HL-60/S4 treated with phorbol 12-myristate 13-acetate at 8.2 ng/mL for 4 days and 3 days (cell line): ENCODE results near the gene FSD1L.

Source experiments
- in situ Hi-C: fragments of 300-500 bp; cut with MboI; formaldehyde crosslinking; loops from 2 replicates; pipeline ENCODE4 v1.15.0; 2022; ENCODE audit warnings: low sequenced_read_pairs

Gene FSD1L

DNA sequence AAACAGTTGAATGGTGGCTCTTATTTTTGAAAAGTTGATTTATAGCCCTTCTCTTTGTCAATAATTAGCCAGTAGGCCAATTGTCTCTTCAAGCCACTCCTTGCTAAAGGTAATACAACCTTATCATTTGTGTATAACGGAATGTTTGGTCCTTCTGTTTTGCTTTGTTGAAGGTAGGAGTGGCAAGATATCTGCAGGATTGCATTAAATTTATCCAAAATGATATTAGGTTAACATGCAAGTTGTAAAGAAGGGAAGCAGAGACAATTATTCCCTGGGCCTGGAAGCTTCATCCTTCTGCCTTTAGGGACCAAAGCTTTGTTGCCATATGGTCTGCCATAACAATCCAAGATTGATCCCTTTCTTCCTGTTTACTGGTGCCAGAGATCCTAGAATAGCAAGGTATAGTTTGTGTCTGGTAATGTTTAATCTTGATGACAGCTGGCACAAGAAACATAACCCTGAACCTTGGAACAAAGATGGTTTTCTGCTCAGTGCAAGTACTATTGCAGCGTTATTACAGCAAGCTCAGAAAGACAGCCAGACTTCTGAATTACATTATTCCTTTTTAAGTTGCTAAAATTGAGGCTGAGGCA is 15.5 kb upstream of the FSD1L start:
- in situ Hi-C loops = no loop called here

DNA sequence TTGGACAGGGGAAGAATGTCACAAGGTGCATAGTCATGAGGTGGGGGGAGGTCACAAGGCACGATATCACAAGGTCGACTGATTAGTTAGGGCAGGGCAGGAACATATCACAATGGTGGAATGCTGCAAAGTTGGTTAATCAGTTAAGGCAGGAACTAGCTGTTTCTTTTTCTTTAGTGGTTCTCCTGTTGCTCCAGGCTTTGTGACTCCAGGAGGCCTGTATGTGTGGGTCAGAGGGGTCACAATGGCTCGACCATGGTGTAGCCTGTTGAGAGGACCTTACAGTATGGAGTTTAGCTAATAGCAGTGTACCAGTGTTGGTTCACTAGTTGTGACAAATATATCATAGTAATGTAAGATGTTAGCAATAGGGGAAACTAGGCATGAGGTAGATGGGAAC is 12.4 kb upstream of the FSD1L start:
- in situ Hi-C loops = no loop called here

DNA sequence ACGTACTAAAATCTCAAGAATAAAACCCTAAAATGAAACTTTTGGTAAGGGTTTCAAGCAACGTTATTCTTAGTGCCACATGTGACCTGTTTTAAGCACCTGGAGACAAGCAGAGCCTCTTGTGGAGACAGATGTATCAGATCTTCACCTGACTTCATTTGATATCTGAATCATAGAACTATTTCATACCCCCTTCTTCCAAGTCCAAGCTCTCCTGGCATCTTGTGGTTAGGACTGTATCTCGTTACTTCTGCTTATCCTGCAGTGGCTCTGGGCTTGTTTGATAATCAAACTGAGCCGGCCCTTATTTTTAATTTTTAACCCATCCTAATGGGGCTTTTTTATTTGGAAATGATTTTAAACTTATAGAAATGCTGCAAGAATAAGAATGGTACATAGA is 11.1 kb upstream of the FSD1L start:
- in situ Hi-C loops = no loop called here

DNA sequence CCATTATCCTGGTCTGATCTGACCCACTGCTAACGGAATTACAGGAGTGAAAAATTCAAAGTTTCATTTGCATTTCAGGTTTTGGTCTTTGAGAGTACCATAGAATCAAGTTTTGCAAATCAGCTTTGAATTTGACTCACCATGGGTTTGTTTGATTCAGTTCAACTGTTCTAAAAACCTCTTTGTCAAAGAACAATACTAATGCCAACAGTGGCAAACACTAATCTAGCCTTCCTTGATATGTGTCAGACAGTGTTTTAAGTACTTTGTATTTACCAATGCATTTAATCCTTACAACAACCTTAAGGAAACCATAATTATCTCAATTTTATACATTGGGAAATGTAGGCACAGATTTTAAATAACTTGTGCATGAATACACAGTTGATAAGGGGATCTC is 10.1 kb upstream of the FSD1L start:
- in situ Hi-C loops = no loop called here

DNA sequence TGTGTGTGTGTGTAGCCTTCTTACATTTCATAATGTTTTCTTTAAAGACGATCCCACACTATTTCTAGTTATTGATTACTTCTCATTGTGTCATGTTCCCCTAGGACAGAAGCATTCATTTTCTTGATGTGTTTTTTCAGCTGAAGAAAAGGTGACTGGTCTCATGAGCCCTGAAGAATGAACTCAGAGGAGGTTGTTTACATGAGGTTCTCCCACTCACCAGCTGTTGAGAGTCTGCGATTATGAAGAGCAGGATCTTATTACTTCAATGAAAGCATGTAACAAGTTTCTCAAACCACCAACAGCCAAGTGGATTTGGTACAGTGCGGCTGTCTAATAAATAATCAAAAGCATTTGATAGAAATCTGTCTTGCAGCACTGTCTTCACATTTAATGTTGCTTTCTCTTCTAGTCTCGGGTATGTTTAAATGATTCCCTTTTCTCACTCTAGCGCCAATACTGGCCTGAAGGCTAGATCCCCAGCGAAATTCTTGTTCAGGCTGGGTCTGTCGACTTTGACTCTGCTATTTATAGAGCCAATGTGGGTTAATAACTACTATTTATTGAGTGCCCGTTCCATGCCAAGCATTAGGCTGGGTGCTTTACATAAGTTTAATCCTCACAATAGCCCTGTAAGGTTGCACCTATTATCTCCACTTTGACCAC is 9.6 kb upstream of the FSD1L start:
- in situ Hi-C loops = no loop called here

DNA sequence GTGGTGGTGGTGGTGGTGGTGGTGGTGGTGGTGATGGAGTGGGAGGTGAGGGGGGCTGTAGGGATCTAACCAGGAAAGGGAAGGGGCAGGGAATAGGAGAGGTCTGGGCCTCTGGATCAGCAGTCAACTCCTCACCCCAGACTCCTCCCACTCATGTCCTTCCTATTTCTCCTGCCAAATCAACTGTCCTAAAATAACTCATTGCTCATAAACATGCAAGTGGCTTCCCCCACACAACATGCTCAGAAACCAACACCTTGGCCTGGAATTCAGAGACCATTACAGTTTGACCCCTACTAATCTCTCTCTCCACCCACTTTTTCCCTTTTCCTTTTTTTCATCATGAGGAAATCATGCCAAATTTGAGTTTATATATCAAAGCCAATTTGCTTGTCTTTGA is 8.4 kb upstream of the FSD1L start:
- in situ Hi-C loops = no loop called here

DNA sequence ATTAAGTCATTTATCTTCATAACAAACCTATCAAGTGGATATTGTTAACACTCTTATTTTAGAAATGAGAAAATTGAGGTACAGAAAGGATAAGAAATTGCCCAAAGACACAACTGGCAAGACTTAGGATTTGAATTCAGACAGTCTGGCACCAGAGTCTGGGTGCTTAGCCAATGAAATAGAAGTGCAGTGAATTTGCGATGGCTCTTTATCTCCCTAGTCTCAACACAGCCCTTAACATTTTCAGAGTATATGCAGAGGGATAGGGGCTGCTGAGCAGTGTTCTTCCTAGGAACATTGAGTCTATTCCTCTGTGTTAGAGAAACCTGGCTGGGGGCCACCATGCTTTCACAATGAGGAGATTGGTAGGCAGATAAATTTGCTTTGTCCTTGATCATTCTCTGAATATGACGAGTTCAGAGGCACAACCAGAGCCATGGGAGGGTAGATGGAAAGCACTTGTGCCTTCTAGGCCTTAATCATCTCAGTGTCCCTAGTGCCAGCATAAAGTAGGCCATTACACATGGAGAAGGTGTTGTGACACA is 6.1 kb upstream of the FSD1L start:
- in situ Hi-C loops = no loop called here

DNA sequence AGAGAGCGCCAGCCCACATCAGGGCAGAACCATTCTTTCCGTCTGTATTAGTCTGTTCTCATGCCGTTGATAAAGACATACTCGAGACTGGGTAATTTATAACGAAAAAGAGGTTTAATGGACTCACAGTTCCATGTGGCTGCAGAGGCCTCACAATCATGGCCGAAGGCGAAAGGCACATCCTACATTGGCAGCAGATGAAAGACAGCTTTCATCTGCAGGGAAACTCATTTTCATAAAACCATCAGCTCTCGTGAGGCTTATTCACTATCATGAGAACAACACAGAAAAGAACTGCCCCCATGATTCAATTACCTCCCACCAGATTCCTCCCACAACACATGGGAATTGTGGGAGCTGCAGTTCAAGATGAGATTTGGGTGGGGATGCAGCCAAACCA is 4.7 kb upstream of the FSD1L start:
- in situ Hi-C loops = no loop called here

DNA sequence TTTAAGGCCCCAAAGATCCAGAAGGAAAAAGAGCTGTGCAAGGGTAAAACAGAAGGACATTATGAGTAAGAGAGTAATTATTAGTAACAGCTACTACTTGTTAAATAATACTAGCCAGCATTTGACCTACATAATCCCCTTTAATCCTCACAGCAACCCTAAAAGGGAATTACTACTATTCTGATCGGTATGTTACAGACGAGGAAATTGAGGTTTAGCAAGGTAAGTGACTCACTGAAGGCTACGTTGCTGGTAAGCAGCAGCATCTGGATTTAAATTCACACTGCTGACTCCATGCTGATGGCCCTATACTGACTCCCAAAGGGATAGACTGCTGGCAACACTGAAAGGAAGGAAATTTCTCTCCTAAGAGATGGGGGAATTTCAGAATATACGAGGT is 3.7 kb upstream of the FSD1L start:
- in situ Hi-C loops = no loop called here

DNA sequence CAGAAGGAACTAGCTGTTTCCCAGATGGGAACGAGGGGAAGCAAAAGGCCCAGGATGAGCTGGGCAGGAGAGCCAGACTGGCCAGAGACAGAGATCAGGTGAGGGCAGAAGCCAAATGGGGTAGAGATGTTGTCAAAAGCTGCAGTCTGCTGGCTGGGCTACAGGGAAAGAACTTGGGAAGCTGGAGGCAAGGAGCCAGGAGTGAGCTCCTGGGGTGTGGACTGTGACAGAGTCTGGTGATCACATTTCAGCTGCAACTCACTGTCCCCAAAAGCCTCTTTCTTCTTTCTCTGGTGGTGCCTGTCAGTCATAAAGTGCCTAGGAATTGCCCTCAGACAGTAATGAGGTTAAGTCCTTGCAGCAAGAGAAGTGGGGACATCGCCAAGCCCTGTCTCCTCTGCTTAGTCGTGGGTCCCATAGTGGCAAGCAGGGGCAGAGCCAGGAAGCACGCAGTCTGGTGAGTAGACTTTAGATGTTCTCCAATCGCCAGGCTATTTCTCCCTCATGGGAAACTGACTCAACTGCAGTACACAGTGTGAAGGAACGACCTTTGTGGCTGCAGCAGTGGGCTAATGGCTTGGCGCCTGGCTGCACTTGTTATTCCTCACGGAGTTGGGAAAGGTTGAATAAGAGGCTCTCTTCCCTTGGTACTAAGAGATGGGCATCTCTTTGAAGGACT is 2.5 kb upstream of the FSD1L start:
- in situ Hi-C loops = no loop called here

DNA sequence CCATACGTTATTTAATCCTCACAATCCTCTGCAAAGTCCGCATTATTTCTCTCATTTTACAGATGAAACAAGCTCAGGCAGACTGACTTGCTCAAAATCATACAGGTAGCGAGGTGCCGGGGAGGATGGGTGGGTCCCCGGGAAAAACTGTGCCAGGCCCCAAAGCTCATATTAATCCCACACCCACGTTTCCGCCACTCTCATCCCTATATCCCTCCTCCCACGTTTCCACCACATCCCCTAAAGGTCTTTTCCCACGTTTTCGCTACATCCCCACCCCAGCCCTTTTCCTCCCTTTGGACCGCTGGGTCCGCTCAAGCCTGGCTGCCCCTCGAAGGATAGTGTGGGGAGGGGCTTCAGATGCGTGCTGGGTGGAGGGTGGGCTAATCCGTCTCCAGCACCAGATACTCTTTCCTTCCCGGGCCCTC is 434 bp upstream of the FSD1L start:
- in situ Hi-C loops = no loop called here

DNA sequence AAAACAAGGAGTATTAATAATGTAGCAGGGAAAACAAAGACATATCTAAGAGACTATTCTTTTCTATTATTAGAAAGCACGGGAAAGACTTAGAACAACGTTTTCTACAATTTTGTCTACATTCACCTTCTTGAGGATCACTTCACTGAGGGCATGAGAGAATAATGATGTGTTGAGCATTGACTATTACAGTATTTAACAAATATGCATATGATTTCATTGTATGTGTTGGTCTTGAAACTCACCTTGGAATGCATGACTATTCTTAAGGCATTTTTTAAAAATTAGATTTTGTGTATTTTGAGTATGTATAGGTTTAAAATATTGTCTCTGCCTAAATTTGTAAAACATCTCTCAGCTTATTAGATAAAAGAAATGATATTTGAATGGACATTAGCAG is 1.2 kb downstream of the FSD1L start:
- in situ Hi-C loops = no loop called here

DNA sequence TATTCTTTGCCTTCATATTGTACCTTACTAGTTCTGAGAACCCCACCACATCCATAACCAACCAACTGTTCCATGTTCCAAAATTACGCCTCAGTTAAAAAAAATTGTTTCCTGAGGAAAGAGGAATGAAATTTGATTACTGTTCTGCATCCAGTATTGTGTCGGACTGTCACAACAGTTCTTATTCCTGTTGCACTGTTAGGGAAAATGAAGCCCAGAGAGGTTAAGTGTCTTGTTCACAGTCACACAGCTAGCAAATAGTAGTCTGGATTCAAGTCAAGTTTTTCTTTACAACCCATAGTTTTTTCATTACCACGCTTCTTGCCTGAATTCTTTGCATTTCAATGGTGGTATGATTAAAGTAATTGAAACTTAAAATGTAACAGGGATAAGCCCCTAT is 4.4 kb downstream of the FSD1L start:
- in situ Hi-C loops = no loop called here

DNA sequence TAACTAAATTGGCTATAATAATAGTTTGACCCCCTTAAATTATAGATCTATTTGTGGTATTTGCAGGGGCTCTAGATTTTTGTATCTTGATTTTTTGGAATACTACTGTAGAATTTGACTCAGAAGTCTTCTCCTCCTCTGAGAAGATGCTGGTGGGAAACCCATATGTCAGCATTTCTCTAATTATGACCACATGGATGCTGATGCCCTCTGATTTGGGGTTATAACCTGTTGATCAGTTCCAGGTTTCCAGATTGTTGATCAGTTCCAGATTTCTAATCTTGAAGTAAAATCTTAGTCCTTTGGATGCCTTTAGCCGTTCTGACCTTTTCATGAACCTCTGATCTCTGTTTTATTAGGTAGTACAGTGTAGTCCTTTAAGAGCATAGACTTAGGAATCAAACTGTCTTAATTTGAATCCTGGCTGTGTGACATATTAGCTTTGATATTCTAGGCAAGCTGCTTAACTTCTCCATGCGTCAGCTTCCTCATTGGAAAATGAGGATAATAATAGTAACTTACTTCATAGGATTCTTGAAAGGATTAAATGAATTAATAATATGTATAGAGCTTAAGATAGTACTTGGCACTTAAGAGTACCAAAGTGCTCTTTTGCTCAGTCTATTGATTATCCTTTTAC is 8.1 kb downstream of the FSD1L start:
- in situ Hi-C loops = no loop called here

DNA sequence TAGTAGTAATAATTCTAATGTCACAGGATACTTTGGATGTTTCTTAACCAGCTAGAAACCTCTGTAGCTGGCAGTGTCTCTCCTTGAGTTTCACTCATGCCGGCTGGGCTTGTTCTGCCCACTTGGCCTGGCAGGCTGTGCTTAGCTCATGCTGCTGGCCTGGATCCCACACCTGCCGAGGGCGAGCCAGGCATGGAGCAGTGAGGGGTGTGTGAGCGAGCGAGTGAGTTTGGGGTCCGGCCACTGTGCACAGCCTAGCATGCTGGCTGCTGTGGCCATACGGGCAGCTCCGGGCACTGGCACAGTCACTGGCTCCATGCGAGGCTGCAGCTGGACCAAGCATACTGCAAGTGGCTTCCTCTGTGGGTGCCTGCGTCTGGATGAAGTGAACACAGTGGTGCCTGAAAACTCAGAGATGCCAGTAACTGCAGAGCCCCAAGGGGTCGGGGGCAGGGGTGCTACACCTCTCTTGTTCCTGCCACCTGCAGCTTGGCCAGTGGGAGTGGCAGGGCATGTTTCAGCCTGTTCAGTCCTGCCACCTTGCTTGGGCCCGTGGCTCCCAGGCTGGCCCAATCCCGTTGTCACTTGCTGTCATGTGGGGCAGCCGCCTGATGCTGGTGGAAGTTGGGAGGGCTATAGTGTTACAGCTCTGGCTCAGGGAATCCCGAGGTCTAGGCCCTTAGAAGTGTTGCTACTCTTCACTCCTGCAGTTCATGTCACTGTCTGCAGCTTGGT is 9.9 kb downstream of the FSD1L start:
- in situ Hi-C loops = no loop called here

DNA sequence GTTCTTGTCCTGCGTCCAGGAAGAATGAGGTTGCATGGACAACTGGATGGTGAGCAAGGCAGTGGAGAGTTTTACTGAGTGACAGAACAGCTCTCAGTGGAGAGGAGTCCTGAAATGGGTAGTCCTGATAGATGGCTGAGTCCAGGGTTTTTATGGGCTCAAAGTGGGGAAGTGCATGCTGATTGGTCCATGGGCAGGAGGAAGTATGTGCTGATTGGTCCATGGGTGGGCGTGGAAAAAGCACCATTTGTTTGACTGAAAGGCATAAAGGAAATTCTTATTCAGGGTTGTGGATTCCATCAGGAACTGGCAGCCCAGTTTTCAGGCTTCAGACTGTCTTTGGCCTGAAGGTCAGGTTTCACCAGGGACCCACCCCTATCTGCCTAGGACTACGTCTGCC is 10.6 kb downstream of the FSD1L start:
- in situ Hi-C loops = no loop called here

DNA sequence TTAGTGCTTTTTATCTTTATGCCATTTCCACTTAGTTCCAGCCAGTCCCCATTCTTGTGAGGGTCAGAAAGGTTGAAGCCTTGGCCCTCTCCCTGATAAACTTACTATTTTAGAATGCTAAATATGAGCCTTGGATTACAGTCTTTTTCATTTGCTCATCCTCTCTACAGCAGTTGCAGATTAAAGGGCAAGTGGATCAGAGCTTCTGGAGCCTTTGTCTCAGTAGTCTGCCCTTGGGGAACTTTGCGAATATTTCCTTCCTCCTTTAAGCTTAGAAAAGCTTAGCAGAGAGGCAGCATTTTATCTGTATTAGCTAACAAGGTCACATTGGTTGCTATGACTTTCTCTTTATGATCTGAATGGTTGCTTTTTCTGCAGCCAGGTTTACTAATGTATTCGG is 11.5 kb downstream of the FSD1L start:
- in situ Hi-C loops = no loop called here

DNA sequence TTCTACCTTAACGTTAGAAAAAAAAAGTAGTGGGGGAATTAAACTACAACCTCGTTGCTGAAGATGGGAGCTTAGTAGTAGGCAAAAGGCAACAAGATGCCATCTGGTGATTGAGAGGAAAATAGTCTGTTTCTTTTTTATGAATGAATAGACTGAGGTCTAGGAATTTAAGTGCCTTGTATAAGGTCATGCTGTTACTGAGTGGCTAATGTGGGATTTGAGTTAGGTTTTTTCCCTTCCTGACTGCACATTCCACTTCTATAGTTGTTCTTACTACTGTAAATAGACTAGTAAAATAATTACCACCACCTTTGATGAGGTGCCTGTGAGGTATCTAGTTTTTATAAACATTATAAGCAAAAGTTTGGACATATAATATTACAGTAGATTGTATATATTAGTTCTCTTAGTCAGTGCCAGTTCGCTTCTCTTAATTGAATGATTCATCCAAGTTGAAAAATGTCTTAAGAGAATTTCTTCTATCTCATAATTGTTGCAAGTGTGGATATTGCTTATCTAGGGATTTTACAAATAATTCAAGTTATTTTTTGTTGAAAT is 19.1 kb downstream of the FSD1L start:
- in situ Hi-C loops = no loop called here

DNA sequence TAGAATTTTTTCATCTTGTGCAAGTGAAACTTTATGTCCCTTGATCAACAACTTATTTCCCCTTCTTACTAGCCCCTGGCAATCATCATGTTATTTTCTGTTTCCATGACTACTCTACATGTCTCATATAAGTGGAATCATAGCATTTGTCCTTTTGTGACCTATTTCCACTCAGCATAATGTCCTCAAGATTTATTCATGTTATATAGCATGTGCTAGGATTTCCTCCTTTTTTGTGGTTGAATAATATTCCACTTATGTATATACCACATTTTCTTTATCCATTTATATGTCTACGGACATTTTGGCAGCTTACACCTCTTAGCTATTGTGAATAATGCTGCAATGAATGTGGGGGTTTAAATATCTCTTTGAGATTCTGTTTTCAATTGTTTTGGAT is 21.0 kb downstream of the FSD1L start:
- in situ Hi-C loops = no loop called here

DNA sequence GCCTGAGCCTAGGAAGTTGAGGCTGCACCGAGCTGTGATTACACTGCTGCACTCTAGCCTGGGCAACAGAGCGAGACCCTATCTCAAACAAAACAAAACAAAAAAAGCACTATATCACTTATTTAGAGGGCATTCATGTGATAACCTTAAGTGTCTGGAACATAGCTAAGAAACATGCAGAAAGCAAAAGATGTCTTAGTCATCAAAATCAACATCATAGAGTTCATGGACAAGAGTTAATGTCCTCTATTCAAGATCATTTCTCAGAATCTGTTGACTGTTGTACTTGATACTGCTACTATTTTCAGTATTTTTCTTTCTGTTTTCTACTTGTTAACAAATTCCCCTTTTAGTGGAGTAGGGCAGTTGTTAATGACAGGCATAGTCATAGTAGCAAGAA is 25.4 kb downstream of the FSD1L start:
- in situ Hi-C loops = no loop called here

DNA sequence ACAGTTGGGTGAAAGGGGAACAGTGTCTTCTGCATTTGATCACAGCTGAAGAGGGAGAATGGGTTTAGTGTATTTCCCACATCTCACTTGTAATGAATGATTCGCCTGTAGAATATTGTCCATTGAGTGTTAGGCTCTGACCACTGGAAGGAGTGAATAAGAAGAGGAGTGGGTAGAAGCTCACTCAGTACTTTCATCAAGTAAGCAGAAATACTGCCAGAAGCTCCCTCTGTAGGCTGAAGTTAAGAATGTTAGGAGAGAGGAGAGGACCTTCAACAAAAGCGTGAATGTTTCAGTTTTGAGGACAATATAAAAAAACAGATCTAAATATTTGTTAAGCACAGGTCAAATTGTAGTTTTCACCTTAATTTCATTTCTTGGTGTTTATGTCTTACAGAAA is 27.5 kb downstream of the FSD1L start:
- in situ Hi-C loops = no loop called here
